GM21381 (cell line): ENCODE data around the gene SYT14.
A peak's percentile ranks its signal among the peaks of the same experiment; 100 is the strongest.
"Not testable (repeated sequence)": the region's sequence is repeated elsewhere in the genome, so short reads cannot be mapped to it uniquely, and the experiment has no call there.

Experiments used
- ATAC-seq: cut with Tn5 transposase; IDR thresholded peaks from one replicate; pipeline ENCODE4 v1.9.1; 2021; ENCODE audit warnings: mild to moderate bottlenecking, moderate library complexity; ENCODE audit not compliant: unreplicated experiment

SYT14 gene

DNA sequence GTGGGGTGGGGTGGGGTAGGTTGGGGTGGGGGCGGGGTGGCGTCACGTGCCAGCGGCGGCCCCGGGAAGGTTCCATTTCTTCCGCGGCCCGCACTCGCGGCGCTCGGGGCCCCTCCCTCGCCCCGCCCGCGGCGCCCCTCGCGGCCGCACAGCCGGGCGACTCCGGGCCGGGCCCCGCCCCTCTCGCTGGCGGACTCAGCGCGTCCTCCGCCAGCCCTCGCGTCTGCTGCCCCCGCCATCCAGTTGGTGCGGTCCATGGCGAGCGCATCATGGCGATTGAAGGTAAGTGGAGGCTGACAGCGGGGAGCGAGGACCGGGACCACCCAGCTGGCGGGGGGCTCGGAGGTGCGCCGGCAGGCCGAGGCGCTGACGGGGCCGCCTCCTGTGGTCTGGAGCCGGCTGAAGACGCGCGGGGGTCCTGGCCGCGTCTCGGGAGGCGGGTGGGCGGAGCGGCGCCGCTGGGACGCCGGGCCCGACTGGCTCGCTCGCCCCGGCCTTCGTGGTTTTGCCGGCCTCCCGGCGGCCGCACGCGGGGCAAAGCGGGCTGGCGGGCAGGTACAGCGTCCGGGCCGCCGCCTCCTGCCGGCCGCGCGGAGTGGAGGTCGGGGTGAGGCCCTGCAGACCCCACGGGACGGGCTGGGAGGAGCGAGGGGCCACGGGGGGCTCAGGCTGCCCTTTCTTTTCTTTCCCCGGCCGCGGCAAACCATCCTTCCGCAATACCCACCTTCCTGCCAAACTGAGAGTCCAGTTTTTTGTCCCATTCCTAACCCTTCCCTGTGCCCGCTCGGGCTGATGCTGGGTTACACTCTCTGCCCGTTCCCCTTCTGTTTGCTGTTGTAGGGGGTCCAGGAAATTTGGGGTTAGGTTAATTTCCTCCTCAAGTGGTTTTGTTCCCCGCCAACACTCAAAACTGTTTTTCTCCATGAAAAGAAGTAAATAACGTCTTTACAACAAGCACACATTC is at the start of gene SYT14:
Gene SYT14 (plus strand): TSS at position 222 of the 964 bp plus-strand sequence. CDS start 48 bp downstream, at position 270.
- peak; percentile 23 for ATAC-seq

GRCh38 chr1:209888291-209889076 is 49.5 kb upstream of the SYT14 start:
- ATAC-seq: not testable (repeated sequence)

GRCh38 chr1:209889077-209889418 is 49.0 kb upstream of the SYT14 start:
- ATAC-seq: no peak

DNA sequence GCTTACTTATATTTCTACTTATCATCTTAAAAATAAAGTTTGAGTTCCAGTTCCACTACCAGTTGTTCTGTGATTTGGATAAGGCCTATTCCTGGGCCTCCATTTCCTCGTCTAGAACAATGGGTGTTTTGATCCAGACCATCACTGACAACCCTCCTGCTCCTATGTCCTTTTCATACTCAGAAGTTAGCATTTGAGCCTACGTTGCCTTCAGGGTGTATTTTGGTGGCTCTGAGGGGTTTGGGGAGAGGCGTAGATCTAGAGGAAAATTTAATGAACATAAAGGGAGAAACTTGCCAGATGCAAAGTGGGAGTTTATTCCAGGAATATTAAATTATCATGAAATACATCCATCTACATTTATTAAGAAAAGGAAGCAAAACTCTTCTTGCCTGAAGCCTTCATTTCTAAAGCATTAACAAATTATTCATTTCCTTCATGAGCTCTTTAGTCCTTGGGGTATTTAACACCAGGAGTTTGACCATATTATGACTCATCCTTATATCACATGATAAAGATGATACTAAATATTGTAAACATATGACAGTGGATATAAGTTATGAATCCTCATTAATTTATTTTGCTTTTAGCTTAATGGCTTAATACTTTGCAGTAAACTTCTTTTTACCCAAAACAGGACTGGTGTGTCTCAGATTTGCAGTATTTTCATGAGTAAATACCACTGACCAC is 47.2 kb upstream of the SYT14 start:
- ATAC-seq: no peak

GRCh38 chr1:209893751-209894150 is 44.3 kb upstream of the SYT14 start:
- ATAC-seq: no peak

GRCh38 chr1:209895709-209896108 is 42.3 kb upstream of the SYT14 start:
- no peak for ATAC-seq

DNA sequence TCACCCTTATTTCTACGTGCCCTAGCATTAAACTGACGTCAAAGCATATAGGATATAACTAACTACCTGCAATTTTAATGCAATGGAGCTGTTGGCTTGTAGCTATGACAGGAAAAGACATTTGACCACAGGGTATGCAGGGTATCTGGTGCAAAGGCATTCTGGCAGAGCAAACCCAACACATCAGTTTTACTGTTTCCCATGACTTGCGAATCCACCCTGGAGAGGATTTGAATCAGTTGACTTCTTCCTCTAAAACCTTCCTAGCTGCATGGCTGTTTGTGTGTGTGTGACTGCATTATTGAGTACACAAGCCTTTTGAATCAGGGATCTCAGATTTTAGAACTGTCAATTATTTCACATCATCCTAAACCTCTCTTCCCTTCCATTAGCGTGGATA is 41.7 kb upstream of the SYT14 start:
- ATAC-seq: no peak

DNA sequence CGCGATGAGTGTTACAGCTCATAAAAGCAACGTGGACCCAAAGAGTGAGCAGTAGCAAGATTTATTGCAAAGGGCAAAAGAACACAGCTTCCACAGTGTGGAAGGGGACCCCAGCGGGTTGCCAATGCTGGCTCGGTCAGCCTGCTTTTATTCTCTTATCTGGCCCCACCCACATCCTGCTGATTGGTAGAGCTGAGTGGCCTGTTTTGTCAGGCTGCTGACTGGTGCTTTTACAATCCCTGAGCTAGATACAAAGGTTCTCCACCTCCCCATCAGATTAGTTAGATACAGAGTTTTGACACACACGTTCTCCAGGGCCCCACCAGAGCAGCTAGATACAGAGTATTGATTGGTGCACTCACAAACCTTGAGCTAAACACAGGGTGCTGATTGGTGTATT is 39.7 kb upstream of the SYT14 start:
- ATAC-seq: not testable (repeated sequence)

GRCh38 chr1:209898851-209899250 is 39.2 kb upstream of the SYT14 start:
- not testable (repeated sequence) for ATAC-seq

- ATAC-seq: peak; percentile 71
These were observed 38.1 kb upstream of the SYT14 start for GRCh38 chr1:209899948-209900347.

GRCh38 chr1:209900734-209901133 is 37.3 kb upstream of the SYT14 start:
- ATAC-seq: no peak

DNA sequence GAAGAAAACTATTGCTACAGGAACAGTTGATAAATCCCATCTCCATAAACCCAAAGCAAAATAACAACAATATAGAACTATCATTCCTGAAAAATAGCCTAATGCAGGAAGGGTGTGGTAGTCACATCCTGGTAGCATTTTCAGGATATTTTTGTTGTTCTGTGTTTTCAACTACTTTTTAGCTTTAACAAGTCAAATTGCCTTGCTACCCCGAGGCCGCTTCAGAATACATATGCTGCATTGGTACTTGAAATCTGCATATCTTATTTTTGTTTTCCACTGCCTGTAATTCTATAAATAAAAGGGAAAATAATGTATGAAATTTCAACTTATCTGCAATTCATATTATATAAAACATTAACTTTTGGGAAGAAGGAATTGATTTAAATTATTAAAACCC is 36.8 kb upstream of the SYT14 start:
- no peak for ATAC-seq

DNA sequence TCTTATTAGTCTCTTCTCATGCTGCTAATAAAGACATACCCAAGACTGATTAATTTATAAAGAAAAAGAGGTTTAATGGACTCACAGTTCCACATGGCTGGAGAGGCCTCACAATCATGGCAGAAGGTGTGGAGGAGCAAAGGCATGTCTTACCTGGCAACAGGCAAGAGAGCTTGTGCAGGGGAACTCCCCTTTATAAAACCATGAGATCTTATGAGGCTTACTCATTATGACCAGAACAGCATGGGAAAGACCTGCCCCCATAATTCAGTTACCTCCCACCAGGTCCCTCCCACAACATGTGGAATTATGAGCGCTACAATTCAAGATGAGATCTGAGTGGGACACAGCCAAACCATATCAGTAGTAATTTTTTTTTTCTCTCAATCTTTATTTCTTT is 33.2 kb upstream of the SYT14 start:
- ATAC-seq: not testable (repeated sequence)

DNA sequence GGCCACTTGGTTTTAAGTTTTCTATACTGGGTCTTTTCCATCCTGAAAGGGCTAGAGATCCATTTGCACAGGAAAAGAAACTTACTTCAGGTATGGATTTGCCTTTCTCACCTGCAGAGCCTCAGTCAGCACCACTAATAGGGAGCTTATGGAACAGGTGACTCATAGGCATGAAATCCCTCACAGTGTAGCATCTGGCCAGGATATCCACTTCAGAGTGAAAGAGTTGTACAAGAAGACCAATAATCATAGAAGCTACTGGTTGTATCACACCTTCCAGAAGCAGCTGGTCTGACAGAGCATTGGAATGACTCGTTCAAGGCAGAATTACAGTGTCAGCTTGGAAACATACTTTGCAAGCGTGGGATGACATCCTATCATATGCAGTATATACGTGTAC is 26.3 kb upstream of the SYT14 start:
- no peak for ATAC-seq

DNA sequence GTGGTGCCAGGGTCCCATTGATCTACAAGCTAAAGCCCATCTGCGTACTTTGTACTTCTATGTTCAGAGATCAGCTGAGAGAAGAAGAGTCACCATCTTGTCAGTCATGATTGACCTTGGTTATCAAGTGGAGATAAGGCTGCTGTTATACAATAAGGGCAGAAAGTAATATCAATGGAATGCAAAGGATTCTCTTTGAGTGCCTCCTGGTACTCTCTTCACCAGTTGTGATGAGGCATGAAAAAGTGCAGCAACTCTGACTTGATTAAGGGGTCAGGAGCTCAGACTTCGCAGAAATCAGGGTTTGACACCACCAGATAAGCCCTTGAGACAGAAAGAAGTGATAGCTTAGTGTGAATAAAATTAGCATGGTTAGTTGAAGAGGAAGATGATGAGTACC is 25.7 kb upstream of the SYT14 start:
- ATAC-seq: no peak

DNA sequence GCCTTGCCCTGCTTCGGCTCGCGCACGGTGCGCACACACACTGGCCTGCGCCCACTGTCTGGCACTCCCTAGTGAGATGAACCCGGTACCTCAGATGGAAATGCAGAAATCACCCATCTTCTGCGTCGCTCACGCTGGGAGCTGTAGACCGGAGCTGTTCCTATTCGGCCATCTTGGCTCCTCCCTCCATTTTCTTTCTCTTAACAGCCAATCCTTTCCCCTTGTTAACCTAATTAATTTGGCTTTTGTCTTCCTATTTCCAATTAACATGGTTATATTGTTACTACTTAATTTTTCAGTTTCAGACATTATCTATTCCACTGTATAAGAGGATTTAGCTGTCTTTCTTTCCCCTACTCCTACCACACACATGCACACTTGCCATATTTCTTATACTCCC is 18.4 kb upstream of the SYT14 start:
- not testable (repeated sequence) for ATAC-seq

DNA sequence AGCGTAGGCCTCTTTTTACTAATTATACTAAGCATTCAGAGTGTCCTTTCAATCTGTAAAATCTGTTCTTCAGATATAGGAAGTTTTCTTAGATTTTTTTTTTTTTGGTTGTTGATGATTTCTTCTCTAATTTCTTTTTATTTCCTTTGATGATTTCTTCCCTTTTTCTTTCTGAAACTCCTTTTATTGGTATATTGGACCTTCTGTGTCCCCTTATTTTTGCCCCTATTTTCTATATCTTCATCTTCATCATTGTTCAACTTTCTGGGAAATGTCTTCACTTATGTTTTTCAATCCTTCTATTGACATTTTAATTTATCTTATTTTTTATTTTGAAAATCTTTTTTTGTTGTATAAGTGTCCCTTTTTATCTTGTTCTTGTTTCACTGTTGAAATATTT is 17.2 kb upstream of the SYT14 start:
- no peak for ATAC-seq

GRCh38 chr1:209924390-209924789 is 13.6 kb upstream of the SYT14 start:
- no peak for ATAC-seq

- no peak for ATAC-seq
These were observed 12.0 kb upstream of the SYT14 start for GRCh38 chr1:209926045-209926444.

- ATAC-seq: no peak
These were observed 10.6 kb upstream of the SYT14 start for GRCh38 chr1:209927466-209927865.

GRCh38 chr1:209929751-209930150 is 8.3 kb upstream of the SYT14 start:
- ATAC-seq: no peak
